Mesenchymal stem cell (in vitro differentiated cells and primary cell): ENCODE results near the gene PDCD1LG2.
"Not testable (repeated sequence)": the region's sequence is repeated elsewhere in the genome, so short reads cannot be mapped to it uniquely, and the experiment has no call there.

ENCODE experiments used
- DNase-seq: peaks from one replicate; pipeline ENCODE4 v3.0.0-alpha.2; 2013
- H2AFZ ChIP-seq: one replicate; pipeline ENCODE4 v1.6.1; 2013; ENCODE audit warnings: low read depth, mild to moderate bottlenecking, control low read depth, inconsistent platforms, low read length, moderate library complexity
- H2AK5ac ChIP-seq: 2 replicates; pipeline ENCODE4 v1.6.1; 2013; ENCODE audit warnings: low read length, moderate library complexity, mild to moderate bottlenecking, inconsistent platforms; ENCODE audit not compliant: severe bottlenecking
- H2BK120ac ChIP-seq: one replicate; pipeline ENCODE4 v1.6.1; 2013; ENCODE audit warnings: low read depth, mild to moderate bottlenecking, inconsistent platforms, low read length, moderate library complexity
- H2BK12ac ChIP-seq, 2 experiments: one replicate each; pipeline ENCODE4 v1.6.1; 2013; ENCODE audit warnings: inconsistent platforms in 2 of 2, low read length in 2 of 2, mild to moderate bottlenecking in 2 of 2, moderate library complexity in 2 of 2, control low read depth in 1 of 2
- H2BK15ac ChIP-seq: one replicate; pipeline ENCODE4 v1.6.1; 2013; ENCODE audit warnings: mild to moderate bottlenecking, low read depth, inconsistent platforms; ENCODE audit not compliant: poor library complexity, severe bottlenecking
- H2BK5ac ChIP-seq: 2 replicates; pipeline ENCODE4 v1.6.1; 2013; ENCODE audit warnings: low read depth, mild to moderate bottlenecking, low read length, control low read depth, inconsistent platforms; ENCODE audit not compliant: poor library complexity, severe bottlenecking
- H3K14ac ChIP-seq, 2 experiments: one replicate each; pipeline ENCODE4 v1.6.1; 2013; ENCODE audit warnings: inconsistent platforms in 2 of 2, low read length in 2 of 2, control low read depth in 1 of 2, mild to moderate bottlenecking in 1 of 2, moderate library complexity in 1 of 2
- H3K18ac ChIP-seq, 2 experiments: one replicate each; pipeline ENCODE4 v1.6.1; 2013; ENCODE audit warnings: inconsistent platforms in 2 of 2, low read length in 2 of 2, control low read depth in 1 of 2, low read depth in 1 of 2, mild to moderate bottlenecking in 1 of 2
- H3K23ac ChIP-seq, 2 experiments: one replicate each; pipeline ENCODE4 v1.6.1; 2013; ENCODE audit warnings: inconsistent platforms in 2 of 2, low read length in 2 of 2, mild to moderate bottlenecking in 2 of 2, moderate library complexity in 2 of 2, control low read depth in 1 of 2
- H3K27ac ChIP-seq: 2 replicates; pipeline ENCODE4 v1.5.1; 2013; ENCODE audit warnings: mild to moderate bottlenecking, moderate library complexity, low read length, control low read depth, inconsistent platforms; ENCODE audit not compliant: poor library complexity, severe bottlenecking
- H3K27me3 ChIP-seq, 2 experiments: 2 replicates each; pipeline versions ENCODE4 v1.6.1 to v1.7.0; 2013; ENCODE audit warnings: low read length in 2 of 2, mild to moderate bottlenecking in 2 of 2, moderate library complexity in 2 of 2, control low read depth in 1 of 2, inconsistent platforms in 1 of 2; ENCODE audit not compliant: control insufficient read depth in 1 of 2, insufficient read depth in 1 of 2
- H3K36me3 ChIP-seq, 2 experiments: 2 replicates each; pipeline versions ENCODE4 v1.6.1 to v1.7.0; 2013; ENCODE audit warnings: low read length in 2 of 2, control low read depth in 1 of 2, inconsistent platforms in 1 of 2, low read depth in 1 of 2, mild to moderate bottlenecking in 1 of 2; ENCODE audit not compliant: insufficient read depth in 2 of 2, control insufficient read depth in 1 of 2
- H3K4ac ChIP-seq, 2 experiments: one replicate each; pipeline ENCODE4 v1.6.1; 2013; ENCODE audit warnings: inconsistent platforms in 2 of 2, low read length in 2 of 2, mild to moderate bottlenecking in 2 of 2, moderate library complexity in 2 of 2, control low read depth in 1 of 2, low read depth in 1 of 2
- H3K4me1 ChIP-seq: 2 replicates; pipeline ENCODE4 v1.6.1; 2013; ENCODE audit warnings: low read depth, low read length, control low read depth; ENCODE audit not compliant: control insufficient read depth, insufficient read depth
- H3K4me2 ChIP-seq: 2 replicates; pipeline ENCODE4 v1.6.1; 2013; ENCODE audit warnings: low read length, mild to moderate bottlenecking, inconsistent platforms; ENCODE audit not compliant: poor library complexity, severe bottlenecking
- H3K4me3 ChIP-seq, 2 experiments: 2 replicates each; pipeline versions ENCODE4 v1.5.1 to v1.7.0; 2013; ENCODE audit warnings: low read length in 2 of 2, mild to moderate bottlenecking in 2 of 2, control low read depth in 1 of 2, low read depth in 1 of 2; ENCODE audit not compliant: insufficient read depth in 1 of 2
- H3K79me1 ChIP-seq: replicated peaks from 2 replicates; pipeline ENCODE4 v1.6.1; 2013; ENCODE audit warnings: mild to moderate bottlenecking, control low read depth, low read length, inconsistent platforms; ENCODE audit not compliant: poor library complexity, severe bottlenecking
- H3K9ac ChIP-seq: 2 replicates; pipeline ENCODE4 v1.7.0; 2013; ENCODE audit warnings: mild to moderate bottlenecking, low read length, moderate library complexity
- H3K9me3 ChIP-seq: 2 replicates; pipeline ENCODE4 v1.7.0; 2013; ENCODE audit warnings: mild to moderate bottlenecking, low read length; ENCODE audit not compliant: control insufficient read depth
- H4K8ac ChIP-seq: one replicate; pipeline ENCODE4 v1.6.1; 2013; ENCODE audit warnings: inconsistent platforms, mild to moderate bottlenecking, low read length, moderate library complexity
- H4K91ac ChIP-seq: one replicate; pipeline ENCODE4 v1.6.1; 2013; ENCODE audit warnings: mild to moderate bottlenecking, low read length, inconsistent platforms
- WGBS: methylation state at CpG from one replicate; pipeline ENCODE4 v1.1.7; 2013; ENCODE audit warnings: mixed read lengths; 5-methylcytosine and 5-hydroxymethylcytosine counted together

The PDCD1LG2 gene

GRCh38 chr9:5580650-5581049, 70.3 kb downstream of the PDCD1LG2 start:
- Histone ChIP-seq H3K27ac (no peak overlapping the region), H3K9me3 (no peaks in the 10 kb centered on the region), H3K4me3 (no peak overlapping the region), H2BK5ac (no peak overlapping the region), H4K91ac (no peak overlapping the region), H2AK5ac (no peak overlapping the region), H3K4me1 (peaks cover 4% of the 10 kb centered on the region), H3K4ac (no peak overlapping the region), H3K4me2 (no peak overlapping the region), H3K14ac (no peak overlapping the region), H3K9ac (no peak overlapping the region), H2BK12ac (no peak overlapping the region), H2BK120ac (no peak overlapping the region), H3K23ac (no peak overlapping the region), H3K27me3 (no peaks in the 10 kb centered on the region), H3K18ac (no peak overlapping the region), H2BK15ac (no peak overlapping the region), H3K79me1 (no peaks in the 10 kb centered on the region), H4K8ac (no peak overlapping the region), H2AFZ (no peak overlapping the region), H3K36me3 (peaks cover 0 to 7% of the 10 kb centered on the region in 2 experiments)
- no peak for DNase-seq
- WGBS, result 77% methylated on average over 3 of the region's 3 CpGs

DNA sequence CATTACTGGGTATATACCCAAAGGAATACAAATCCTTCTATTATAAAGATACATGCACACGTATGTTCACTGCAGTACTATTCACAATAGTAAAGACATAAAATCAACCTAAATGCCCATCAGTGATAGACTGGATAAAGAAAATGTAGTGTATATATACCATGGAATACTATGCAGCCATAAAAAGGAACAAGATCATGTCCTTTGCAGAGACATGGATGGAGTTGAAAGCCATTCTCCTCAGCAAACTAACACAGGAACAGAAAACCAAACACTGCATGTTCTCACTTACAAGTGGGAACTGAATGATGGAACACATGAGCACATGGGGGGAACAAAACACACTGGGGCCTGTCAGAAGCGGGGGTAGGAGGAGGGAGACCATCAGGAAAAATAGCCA, 71.4 kb downstream of the PDCD1LG2 start:
- peak overlapping the region; percentile 31 for H4K91ac ChIP-seq
- not testable (repeated sequence) for H3K36me3 ChIP-seq, H3K4me1 ChIP-seq, H3K27ac ChIP-seq, H2BK15ac ChIP-seq, H3K27me3 ChIP-seq, H3K79me1 ChIP-seq, H3K14ac ChIP-seq, DNase-seq, H3K4me3 ChIP-seq, H2AK5ac ChIP-seq, H3K23ac ChIP-seq, H2AFZ ChIP-seq, H4K8ac ChIP-seq, H3K4ac ChIP-seq, H3K4me2 ChIP-seq, H3K9me3 ChIP-seq, H2BK5ac ChIP-seq, H2BK12ac ChIP-seq, H3K9ac ChIP-seq, H2BK120ac ChIP-seq
- H3K18ac ChIP-seq, result peak overlapping the region in 1 of 2 experiments; percentile 11
- 100% methylated on average over 1 of the region's 2 CpGs for WGBS

- Histone ChIP-seq H2BK15ac (no peak overlapping the region), H4K91ac (no peak overlapping the region), H3K27ac (peak overlapping the region; percentile 46), H4K8ac (no peak overlapping the region), H3K27me3 (no peaks in the 10 kb centered on the region), H3K9ac (peak overlapping the region; percentile 79), H2AK5ac (no peak overlapping the region), H3K4me3 (peak overlapping the region in 1 of 2 experiments; percentile 5), H2BK120ac (no peak overlapping the region), H3K18ac (peak overlapping the region in 1 of 2 experiments; percentile 68), H3K23ac (no peak overlapping the region), H2AFZ (no peak overlapping the region), H3K4me1 (peaks cover 5% of the 10 kb centered on the region), H3K36me3 (no peaks in the 10 kb centered on the region), H3K4ac (peak overlapping the region in 1 of 2 experiments; percentile 35), H3K4me2 (no peak overlapping the region), H3K9me3 (no peaks in the 10 kb centered on the region), H2BK12ac (no peak overlapping the region), H3K14ac (no peak overlapping the region), H2BK5ac (no peak overlapping the region), H3K79me1 (no peaks in the 10 kb centered on the region)
- peak; percentile 70 for DNase-seq
- 24% methylated on average over 2 of the region's 2 CpGs for whole genome bisulfite sequencing
Observed at GRCh38 chr9:5582835-5583195, 72.5 kb downstream of the PDCD1LG2 start.

- H3K36me3 ChIP-seq, result no peaks in the 10 kb centered on the region
- H3K27me3 ChIP-seq, result no peaks in the 10 kb centered on the region
- no peaks in the 10 kb centered on the region for H3K9me3 ChIP-seq
- H2BK120ac ChIP-seq, result no peak overlapping the region
- H2BK12ac ChIP-seq, result peak overlapping the region; percentile 77 to 94
- peak overlapping the region; percentile 69 for H4K8ac ChIP-seq
- H3K4ac ChIP-seq, result peak overlapping the region in 1 of 2 experiments; percentile 54
- no peak overlapping the region for H2AK5ac ChIP-seq
- H2AFZ ChIP-seq, result no peak overlapping the region
- no peaks in the 10 kb centered on the region for H3K79me1 ChIP-seq
- no peak overlapping the region for H2BK15ac ChIP-seq
- peak; percentile 76 for DNase-seq
- H3K14ac ChIP-seq, result no peak overlapping the region
- no peak overlapping the region for H3K23ac ChIP-seq
- no peak overlapping the region for H3K4me3 ChIP-seq
- peaks cover 5% of the 10 kb centered on the region for H3K4me1 ChIP-seq
- no peak overlapping the region for H3K27ac ChIP-seq
- no peak overlapping the region for H2BK5ac ChIP-seq
- H3K18ac ChIP-seq, result peak overlapping the region; percentile 56 to 93
- H4K91ac ChIP-seq, result no peak overlapping the region
- H3K4me2 ChIP-seq, result no peak overlapping the region
- peak overlapping the region; percentile 27 for H3K9ac ChIP-seq
Observed at GRCh38 chr9:5586391-5586802, 76.1 kb downstream of the PDCD1LG2 start.
